Body of pancreas (tissue), 4 donors: ENCODE results near the gene ERICH4. TPM values are rescaled to one million over a fixed set of nuclear protein-coding genes. Genes with fewer than 3 reads are reported as not detected.
"Not testable (repeated sequence)": the region's sequence is repeated elsewhere in the genome, so short reads cannot be mapped to it uniquely, and the experiment has no call there.

Source experiments
- ATAC-seq: fragments of 150-250 bp; one replicate; pipeline ENCODE4 v1.9.1; 2016
- DNase-seq, 4 donors: peaks; one replicate each; pipeline ENCODE4 v3.0.0-alpha.2; 2019
- H3K27ac ChIP-seq, 4 donors: fragments of 200-600 bp; sonication (generic); 1 replicate in 3 of 4; 2 replicates in 1 of 4; pipeline versions ENCODE4 v1.5.1 to v1.6.1; 2016 to 2019; ENCODE audit warnings: mild to moderate bottlenecking in 1 of 4, mixed read lengths in 1 of 4, moderate library complexity in 1 of 4
- H3K27me3 ChIP-seq, 2 donors: fragments of 200-600 bp; sonication (generic); one replicate each; pipeline ENCODE4 v1.6.0; 2016; ENCODE audit warnings: mild to moderate bottlenecking in 1 of 2
- H3K36me3 ChIP-seq, 2 donors: fragments of 200-600 bp; sonication (generic); replicated peaks in 1 of 2; 2 replicates each; pipeline ENCODE4 v1.5.1; 2016; ENCODE audit warnings: low read depth in 2 of 2; ENCODE audit not compliant: insufficient read depth in 1 of 2
- H3K4me1 ChIP-seq: fragments of 200-600 bp; sonication (generic); one replicate; pipeline ENCODE4 v1.6.0; 2016
- H3K4me3 ChIP-seq, 2 donors: fragments of 200-600 bp; sonication (generic); 1 replicate in 1 of 2; 2 replicates in 1 of 2; pipeline ENCODE4 v1.5.1; 2016 to 2019
- H3K9me3 ChIP-seq, 3 donors: fragments of 200-600 bp; sonication (generic); 1 replicate in 2 of 3; 2 replicates in 1 of 3; pipeline ENCODE4 v1.5.1; 2016
- POLR2A ChIP-seq, 3 donors: fragments of 450-650 bp; IDR thresholded peaks; one replicate each; pipeline ENCODE4 v1.6.1; 2016; ENCODE audit warnings: antibody characterized with exemption in 3 of 3, mild to moderate bottlenecking in 2 of 3
- WGBS, 2 donors: methylation state at CpG; one replicate each; pipeline ENCODE4 v1.1.5; 2017; 5-methylcytosine and 5-hydroxymethylcytosine counted together
- intact Hi-C: fragments of 100-400 bp; cut with DNase I; formaldehyde crosslinking; loops from one replicate; pipeline ENCODE4 v1.15.1; 2023
- small RNA-seq: library from RNA; depleted of rRNA; stranded (forward); fragments of <200 nt; gene quantifications from one replicate; pipeline ENCODE3, GENCODE V24; 2016
- total RNA-seq, 2 donors: library from RNA; depleted of rRNA; stranded (reverse); fragments of >200 nt; gene quantifications; one replicate each; pipeline ENCODE4 v1.1.0, GENCODE V29; 2016
- TF ChIP-seq, protein P1 (sequence below), 7 experiments: fragments of 450-650 bp in 4 of 7; fragments of 200-600 bp in 3 of 7; sonication (generic) in 3 of 7; IDR thresholded peaks; one replicate each; pipeline ENCODE4 v1.5.1; 2016 to 2019; ENCODE audit warnings: antibody characterized with exemption in 7 of 7

ERICH4 gene
- total RNA-seq, 2 donors from 2014 or later = not detected

DNA sequence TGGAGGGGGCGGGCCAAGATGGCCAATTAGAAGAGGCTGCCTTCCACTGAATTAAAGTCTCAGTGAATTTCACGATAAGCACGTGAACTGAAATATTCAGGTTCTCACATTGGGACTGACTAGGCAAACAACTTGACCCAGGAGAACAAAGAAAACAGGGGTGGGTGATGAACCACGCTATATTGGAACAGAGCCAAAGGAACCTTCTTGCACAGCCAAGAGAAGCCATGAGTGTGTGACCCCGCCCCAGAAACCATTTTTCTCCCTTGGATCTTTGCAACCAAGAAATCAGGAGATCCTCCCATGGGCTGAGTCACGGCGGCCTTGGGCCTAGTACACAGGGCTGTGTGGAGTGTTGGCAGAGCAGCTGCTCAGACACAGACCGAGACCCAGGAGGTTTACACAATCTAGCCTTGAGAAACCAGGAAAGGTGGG, 36.8 kb downstream of the ERICH4 start:
- Histone ChIP-seq H3K9me3 (no peaks in the 10 kb centered on the region), H3K27ac (peak overlapping the region in 2 of 4 donors; percentile 26 to 39), H3K27me3 (no peaks in the 10 kb centered on the region), H3K4me1 (no peaks in the 10 kb centered on the region), H3K36me3 (no peaks in the 10 kb centered on the region), H3K4me3 (no peak overlapping the region)
- intact Hi-C loops = no loop called here
- DNase-seq (peak; percentile 23 to 76 (median 40)), ATAC-seq (peak; percentile 67)
- WGBS, 2 donors = 54 to 66% methylated on average over 5 to 8 of the region's 8 CpGs
- no peak for TF ChIP-seq POLR2A (IDR thresholded peaks at IDR 0.05)
- TF ChIP-seq, protein P1, sequence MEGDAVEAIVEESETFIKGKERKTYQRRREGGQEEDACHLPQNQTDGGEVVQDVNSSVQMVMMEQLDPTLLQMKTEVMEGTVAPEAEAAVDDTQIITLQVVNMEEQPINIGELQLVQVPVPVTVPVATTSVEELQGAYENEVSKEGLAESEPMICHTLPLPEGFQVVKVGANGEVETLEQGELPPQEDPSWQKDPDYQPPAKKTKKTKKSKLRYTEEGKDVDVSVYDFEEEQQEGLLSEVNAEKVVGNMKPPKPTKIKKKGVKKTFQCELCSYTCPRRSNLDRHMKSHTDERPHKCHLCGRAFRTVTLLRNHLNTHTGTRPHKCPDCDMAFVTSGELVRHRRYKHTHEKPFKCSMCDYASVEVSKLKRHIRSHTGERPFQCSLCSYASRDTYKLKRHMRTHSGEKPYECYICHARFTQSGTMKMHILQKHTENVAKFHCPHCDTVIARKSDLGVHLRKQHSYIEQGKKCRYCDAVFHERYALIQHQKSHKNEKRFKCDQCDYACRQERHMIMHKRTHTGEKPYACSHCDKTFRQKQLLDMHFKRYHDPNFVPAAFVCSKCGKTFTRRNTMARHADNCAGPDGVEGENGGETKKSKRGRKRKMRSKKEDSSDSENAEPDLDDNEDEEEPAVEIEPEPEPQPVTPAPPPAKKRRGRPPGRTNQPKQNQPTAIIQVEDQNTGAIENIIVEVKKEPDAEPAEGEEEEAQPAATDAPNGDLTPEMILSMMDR (IDR thresholded peaks at IDR 0.05) = no peak

DNA sequence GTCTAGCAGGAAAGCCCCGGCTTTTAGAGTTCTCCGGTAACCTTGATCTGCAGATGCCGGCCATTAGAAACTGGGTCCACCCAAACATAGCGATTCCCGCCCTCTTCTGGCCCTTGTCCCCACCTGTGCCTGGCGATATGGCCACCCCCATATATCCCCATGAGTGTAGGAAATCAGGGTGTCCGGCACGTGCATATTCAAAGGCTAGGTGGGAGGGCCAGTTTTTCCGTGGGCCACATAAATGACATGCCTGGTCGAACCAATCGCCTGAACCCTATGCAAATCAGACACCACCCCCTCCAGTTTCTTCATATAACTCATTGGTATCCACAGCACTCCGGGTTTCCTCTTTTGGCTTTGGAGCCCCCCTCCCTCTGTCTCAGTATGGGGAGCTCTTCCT, 37.4 kb downstream of the ERICH4 start:
- peak overlapping the region in 1 of 4 donors; percentile 39 for H3K27ac ChIP-seq
- 70 to 75% methylated on average over 12 of the region's 12 CpGs for WGBS, 2 donors
- DNase-seq (no peak), ATAC-seq (no peak)
- no peaks in the 10 kb centered on the region for H3K9me3 ChIP-seq
- H3K36me3 ChIP-seq = no peaks in the 10 kb centered on the region
- intact Hi-C loops = no loop called here
- H3K4me1 ChIP-seq = no peaks in the 10 kb centered on the region
- TF ChIP-seq POLR2A (IDR thresholded peaks at IDR 0.05) = no peak
- TF ChIP-seq, protein P1 (IDR thresholded peaks at IDR 0.05) = no peak
- no peak overlapping the region for H3K4me3 ChIP-seq
- no peaks in the 10 kb centered on the region for H3K27me3 ChIP-seq

DNA sequence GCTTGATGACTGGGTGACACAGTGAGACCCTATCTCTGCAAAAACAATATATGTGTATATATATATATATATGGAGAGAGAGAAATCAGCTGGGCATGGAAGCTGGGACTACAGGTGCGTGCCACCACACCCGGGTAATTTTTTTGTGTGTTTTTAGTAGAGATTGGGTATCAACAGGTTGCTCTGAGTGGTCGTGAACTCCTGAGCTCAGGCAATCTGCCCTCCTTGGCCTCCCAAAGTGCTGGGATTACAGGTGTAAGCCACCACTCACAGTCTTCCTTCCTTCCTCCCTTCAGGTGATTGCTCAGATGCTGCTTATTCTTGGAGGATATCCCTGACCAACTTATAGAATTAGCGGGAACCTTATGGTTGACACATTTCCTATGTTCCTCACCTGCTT, 41.9 kb downstream of the ERICH4 start:
- no peak for DNase-seq
- intact Hi-C loops = no loop called here
- Histone ChIP-seq H3K4me3 (no peak overlapping the region), H3K4me1 (no peaks in the 10 kb centered on the region), H3K27me3 (peaks cover 0 to 4% of the 10 kb centered on the region in 2 donors), H3K36me3 (no peaks in the 10 kb centered on the region), H3K27ac (no peak overlapping the region), H3K9me3 (peaks cover 0 to 11% (median 0%) of the 10 kb centered on the region in 3 donors)
- no peak for ATAC-seq
- WGBS, 2 donors = 67 to 70% methylated on average over 4 of the region's 4 CpGs
- TF ChIP-seq, protein P1 (IDR thresholded peaks at IDR 0.05) = no peak
- no peak for TF ChIP-seq POLR2A (IDR thresholded peaks at IDR 0.05)

DNA sequence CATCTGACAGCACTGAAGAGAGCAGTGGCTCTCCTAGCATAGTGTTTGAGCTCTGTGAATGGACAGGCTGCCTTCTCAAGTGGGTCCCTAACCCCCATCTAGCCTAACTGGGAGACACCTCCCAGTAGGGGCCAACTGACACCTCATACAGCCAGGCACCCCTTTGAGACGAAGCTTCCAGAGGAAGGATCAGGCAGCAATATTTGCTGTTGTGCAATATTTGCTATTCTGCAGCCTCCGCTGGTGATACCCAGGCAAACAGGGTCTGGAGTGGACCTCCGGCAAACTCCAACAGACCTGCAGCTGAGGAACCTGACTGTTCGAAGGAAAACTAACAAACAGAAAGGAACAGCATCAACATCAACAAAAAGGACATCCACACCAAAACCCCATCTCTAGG, 44.0 kb downstream of the ERICH4 start:
- H3K4me1 ChIP-seq, H3K27ac ChIP-seq, H3K27me3 ChIP-seq, H3K36me3 ChIP-seq, intact Hi-C loops, ATAC-seq, H3K4me3 ChIP-seq, DNase-seq: not testable (repeated sequence)
- H3K9me3 ChIP-seq = peaks cover 0 to 11% (median 0%) of the 10 kb centered on the region in 3 donors
- 67 to 74% methylated on average over 3 to 4 of the region's 4 CpGs for whole genome bisulfite sequencing, 2 donors

DNA sequence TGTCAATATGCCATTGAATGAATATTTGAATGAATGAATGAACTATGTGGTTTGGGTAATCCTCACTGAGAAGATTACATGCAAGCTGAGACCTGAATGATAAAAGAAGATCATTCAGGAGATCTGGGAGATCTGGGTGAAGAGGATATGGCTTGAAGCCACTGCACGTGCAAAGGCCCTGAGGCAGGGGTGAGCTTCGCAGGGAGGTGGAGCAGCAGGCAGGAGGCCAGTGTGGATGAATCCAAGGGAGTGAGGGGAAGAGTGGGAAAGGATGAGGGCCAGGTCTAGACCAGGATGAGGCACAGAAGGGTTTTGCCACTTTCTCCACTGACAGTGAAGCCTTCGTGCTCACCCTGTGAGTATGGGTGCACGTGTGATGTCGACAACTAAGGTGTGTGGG, 49.9 kb downstream of the ERICH4 start:
- DNase-seq (no peak), ATAC-seq (no peak)
- 88 to 94% methylated on average over 5 of the region's 5 CpGs for WGBS, 2 donors
- TF ChIP-seq POLR2A (IDR thresholded peaks at IDR 0.05) = no peak
- TF ChIP-seq, protein P1 (IDR thresholded peaks at IDR 0.05) = no peak
- no peak overlapping the region for H3K4me3 ChIP-seq
- H3K27ac ChIP-seq = no peak overlapping the region
- no peaks in the 10 kb centered on the region for H3K27me3 ChIP-seq
- no peaks in the 10 kb centered on the region for H3K4me1 ChIP-seq
- no peaks in the 10 kb centered on the region for H3K36me3 ChIP-seq
- intact Hi-C loops = no loop called here
- no peaks in the 10 kb centered on the region for H3K9me3 ChIP-seq

Small RNA genes lying within 50 kb of the gene (small RNA-seq; reads per million reads assigned to genes)
- not detected for gene RF00017

Other genes starting within 250 kb of the ERICH4 start
- 1 to 10 TPM in 1 of 2 donors, not detected in 1; 6.7 TPM for gene CYP2S1, start 249.9 kb upstream of the ERICH4 start, total RNA-seq
- gene AXL, start 223.9 kb upstream of the ERICH4 start, total RNA-seq = 10 to 100 TPM; 14.2 to 15.0 TPM
- gene HNRNPUL1, start 178.8 kb upstream of the ERICH4 start, total RNA-seq = 10 to 100 TPM; 76.0 to 87.3 TPM
- 10 to 100 TPM; 10.6 to 11.2 TPM for gene CCDC97, start 133.0 kb upstream of the ERICH4 start, total RNA-seq
- gene TGFB1, start 89.2 kb upstream of the ERICH4 start, total RNA-seq = 10 to 100 TPM in 1 of 2 donors, 1 to 10 TPM in 1; 7.8 to 17.1 TPM
- 1 to 10 TPM in 1 of 2 donors, under 1 TPM in 1; 0.52 to 5.3 TPM for gene B9D2, start 79.0 kb upstream of the ERICH4 start, total RNA-seq
- 10 to 100 TPM in 1 of 2 donors, 1 to 10 TPM in 1; 7.5 to 15.5 TPM for gene TMEM91, start 66.6 kb upstream of the ERICH4 start, total RNA-seq
- gene EXOSC5, start 45.8 kb upstream of the ERICH4 start, total RNA-seq = 10 to 100 TPM in 1 of 2 donors, 1 to 10 TPM in 1; 4.3 to 22.8 TPM
- 10 to 100 TPM; 15.2 to 17.9 TPM for gene BCKDHA, start 45.3 kb upstream of the ERICH4 start, total RNA-seq
- 1 to 10 TPM; 3.6 to 9.1 TPM for gene B3GNT8, start 15.8 kb upstream of the ERICH4 start, total RNA-seq
- gene DMAC2, start 3.2 kb upstream of the ERICH4 start, total RNA-seq = 10 to 100 TPM; 13.5 to 45.5 TPM
- under 1 TPM in 1 of 2 donors, not detected in 1; 0.52 TPM for gene CEACAM21, start 133.0 kb downstream of the ERICH4 start, total RNA-seq
- gene CEACAM4, start 183.9 kb downstream of the ERICH4 start, total RNA-seq = 1 to 10 TPM in 1 of 2 donors, not detected in 1; 1.8 TPM
- under 1 TPM; 0.52 to 0.99 TPM for gene CEACAM7, start 245.1 kb downstream of the ERICH4 start, total RNA-seq